Esophagus squamous epithelium (tissue), 4 donors: Measurements from ENCODE around the gene NPTX1.

Source experiments
- POLR2A ChIP-seq, 4 donors: fragments of 450-650 bp; IDR thresholded peaks; one replicate each; pipeline ENCODE4 v1.6.1; 2017; ENCODE audit warnings: antibody characterized with exemption in 4 of 4, mild to moderate bottlenecking in 4 of 4, moderate library complexity in 3 of 4
- TF ChIP-seq, protein P1 (sequence below), 6 experiments: fragments of 450-650 bp in 4 of 6; fragments of 200-600 bp in 2 of 6; sonication (generic) in 2 of 6; IDR thresholded peaks; one replicate each; pipeline ENCODE4 v1.5.1; 2016 to 2019; ENCODE audit warnings: antibody characterized with exemption in 6 of 6, mild to moderate bottlenecking in 4 of 6, moderate library complexity in 4 of 6

DNA sequence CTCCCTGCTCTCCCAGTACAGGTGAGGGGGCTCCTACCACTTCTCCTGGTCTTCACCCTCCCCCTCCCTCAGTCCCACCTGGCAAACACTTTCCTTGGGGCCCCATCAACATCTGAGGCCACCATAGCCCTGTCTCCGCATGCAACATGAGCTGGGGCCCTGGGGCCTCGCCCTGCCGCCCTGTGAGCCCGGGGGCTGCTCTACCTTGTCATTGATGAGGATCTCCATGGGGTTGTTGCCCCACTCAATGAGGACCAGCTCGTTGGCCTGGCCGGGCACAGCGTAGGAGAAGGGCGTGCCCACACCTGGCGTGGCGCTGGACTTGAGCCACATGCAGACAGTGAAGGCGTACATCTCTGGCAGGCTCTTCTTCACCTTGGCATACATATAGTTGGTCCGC is 3.4 kb downstream of the NPTX1 start:
- TF ChIP-seq, protein P1, sequence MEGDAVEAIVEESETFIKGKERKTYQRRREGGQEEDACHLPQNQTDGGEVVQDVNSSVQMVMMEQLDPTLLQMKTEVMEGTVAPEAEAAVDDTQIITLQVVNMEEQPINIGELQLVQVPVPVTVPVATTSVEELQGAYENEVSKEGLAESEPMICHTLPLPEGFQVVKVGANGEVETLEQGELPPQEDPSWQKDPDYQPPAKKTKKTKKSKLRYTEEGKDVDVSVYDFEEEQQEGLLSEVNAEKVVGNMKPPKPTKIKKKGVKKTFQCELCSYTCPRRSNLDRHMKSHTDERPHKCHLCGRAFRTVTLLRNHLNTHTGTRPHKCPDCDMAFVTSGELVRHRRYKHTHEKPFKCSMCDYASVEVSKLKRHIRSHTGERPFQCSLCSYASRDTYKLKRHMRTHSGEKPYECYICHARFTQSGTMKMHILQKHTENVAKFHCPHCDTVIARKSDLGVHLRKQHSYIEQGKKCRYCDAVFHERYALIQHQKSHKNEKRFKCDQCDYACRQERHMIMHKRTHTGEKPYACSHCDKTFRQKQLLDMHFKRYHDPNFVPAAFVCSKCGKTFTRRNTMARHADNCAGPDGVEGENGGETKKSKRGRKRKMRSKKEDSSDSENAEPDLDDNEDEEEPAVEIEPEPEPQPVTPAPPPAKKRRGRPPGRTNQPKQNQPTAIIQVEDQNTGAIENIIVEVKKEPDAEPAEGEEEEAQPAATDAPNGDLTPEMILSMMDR (IDR thresholded peaks at IDR 0.05): no peak
- TF ChIP-seq POLR2A (IDR thresholded peaks at IDR 0.05): no peak
